K562 (cell line): Measurements from ENCODE around the gene SLC6A6. TPM values are rescaled to one million over a fixed set of nuclear protein-coding genes. Genes with fewer than 3 reads are reported as not detected.

Experiments used
- ADNP ChIP-seq: fragments of 200-800 bp; sonication (Bioruptor generic); IDR thresholded peaks from 2 replicates; pipeline ENCODE4 v1.6.1; 2016; ENCODE audit warnings: missing genetic modification characterization, missing compliant biosample characterization
- CREB1 ChIP-seq, 2 experiments: sonication (generic) in 1 of 2; formaldehyde crosslinking in 1 of 2; IDR thresholded peaks; 2 replicates each; pipeline versions ENCODE4 v1.6.1 to v1.8.0; 2012 to 2022; ENCODE audit warnings: inconsistent platforms in 1 of 2, mild to moderate bottlenecking in 1 of 2, missing genetic modification reagents in 1 of 2, moderate library complexity in 1 of 2
- CXXC5 ChIP-seq: fragments of 250-450 bp; sonication (Bioruptor Pico); IDR thresholded peaks from 2 replicates; pipeline ENCODE4 v1.8.0; 2022; ENCODE audit warnings: inconsistent platforms, mild to moderate bottlenecking, moderate library complexity
- ESRRA ChIP-seq: fragments of 450-650 bp; IDR thresholded peaks from 2 replicates; pipeline ENCODE4 v1.6.1; 2014; ENCODE audit warnings: low read depth, mild to moderate bottlenecking, moderate library complexity, borderline replicate concordance
- GABPB2 ChIP-seq: fragments of 250-450 bp; sonication (Bioruptor Pico); conservative IDR thresholded peaks from 2 replicates; pipeline ENCODE4 v1.5.1; 2021; ENCODE audit warnings: mild to moderate bottlenecking
- GTF2F1 ChIP-seq: IDR thresholded peaks from 2 replicates; pipeline ENCODE4 v1.6.1; 2011; ENCODE audit warnings: low read depth, low read length, improper control_type of control experiment
- JUNB ChIP-seq: fragments of 450-650 bp; formaldehyde crosslinking; conservative IDR thresholded peaks from 2 replicates; pipeline ENCODE4 v1.4.0; 2020; ENCODE audit warnings: mild to moderate bottlenecking
- KHSRP ChIP-seq: fragments of 450-650 bp; IDR thresholded peaks from 2 replicates; pipeline ENCODE4 v1.6.1; 2017
- MAX ChIP-seq: sonication (generic); formaldehyde crosslinking; IDR thresholded peaks from 2 replicates; pipeline ENCODE4 v1.9.0; 2022; ENCODE audit warnings: mild to moderate bottlenecking, missing genetic modification reagents
- NONO ChIP-seq, 2 experiments: fragments of 200-400 bp in 1 of 2; fragments of 450-650 bp in 1 of 2; formaldehyde crosslinking in 1 of 2; IDR thresholded peaks; 2 replicates each; pipeline ENCODE4 v1.6.1; 2017; ENCODE audit warnings: low read depth in 2 of 2, mild to moderate bottlenecking in 2 of 2, moderate library complexity in 2 of 2, low read length in 1 of 2
- PHTF2 ChIP-seq: fragments of 250-450 bp; sonication (Bioruptor Pico); IDR thresholded peaks from 2 replicates; pipeline ENCODE4 v1.5.0; 2021; ENCODE audit warnings: mild to moderate bottlenecking
- POLR2G ChIP-seq: fragments of 200-400 bp; formaldehyde crosslinking; IDR thresholded peaks from 2 replicates; pipeline ENCODE4 v1.6.1; 2017; ENCODE audit warnings: low read depth, mild to moderate bottlenecking, antibody characterized with exemption, low read length, moderate library complexity
- POLR3G ChIP-seq: IDR thresholded peaks from 2 replicates; pipeline ENCODE4 v1.6.1; 2011; ENCODE audit not compliant: insufficient read length, insufficient replicate concordance; ENCODE audit errors: extremely low read depth
- PREB ChIP-seq: sonication (generic); formaldehyde crosslinking; IDR thresholded peaks from 2 replicates; pipeline ENCODE4 v1.8.1; 2023; ENCODE audit warnings: mild to moderate bottlenecking, missing genetic modification reagents
- RBM34 ChIP-seq: fragments of 200-400 bp; formaldehyde crosslinking; IDR thresholded peaks from 2 replicates; pipeline ENCODE4 v1.6.1; 2018; ENCODE audit warnings: low read length, borderline replicate concordance; ENCODE audit not compliant: insufficient read depth
- RFX7 ChIP-seq: fragments of 250-450 bp; sonication (Bioruptor Pico); IDR thresholded peaks from 2 replicates; pipeline ENCODE4 v1.5.1; 2021; ENCODE audit warnings: mild to moderate bottlenecking
- RHOXF2B ChIP-seq: fragments of 250-450 bp; sonication (Bioruptor Pico); conservative IDR thresholded peaks from 2 replicates; pipeline ENCODE4 v1.5.1; 2021
- TAF1 ChIP-seq: IDR thresholded peaks from 2 replicates; pipeline ENCODE4 v1.6.1; 2011; ENCODE audit warnings: mild to moderate bottlenecking, low read length, moderate library complexity; ENCODE audit not compliant: insufficient read depth, control insufficient read depth, severe bottlenecking; ENCODE audit errors: extremely low read depth
- TAF7 ChIP-seq: fragments of 450-650 bp; IDR thresholded peaks from 2 replicates; pipeline ENCODE4 v1.6.1; 2016; ENCODE audit warnings: missing genetic modification characterization, missing compliant biosample characterization
- ZBTB12 ChIP-seq: fragments of 250-450 bp; sonication (Bioruptor Pico); IDR thresholded peaks from 2 replicates; pipeline ENCODE4 v1.4.0; 2020
- ZNF583 ChIP-seq: fragments of 250-450 bp; sonication (Bioruptor Pico); IDR thresholded peaks from 2 replicates; pipeline ENCODE4 v1.4.0; 2020
- ZNF75A ChIP-seq: fragments of 450-650 bp; formaldehyde crosslinking; IDR thresholded peaks from 2 replicates; pipeline ENCODE4 v1.4.0; 2020; ENCODE audit warnings: mild to moderate bottlenecking
- polyA plus RNA-seq, 8 experiments: library from polyadenylated mRNA; depleted of rRNA in 4 of 8; stranded (reverse) in 5 of 8; unstranded in 3 of 8; fragments of >200 nt; fragmentation: Nextera tagmentation in 2 of 8; fragmentation: Illumina TruSeq in 1 of 8; extraction: Ambion mirVana in 2 of 8; extraction: Trizol in 1 of 8; gene quantifications; 2 replicates each; pipeline versions ENCODE4 v1.2.1 to v1.2.3, GENCODE V29; 2011 to 2014; ENCODE audit warnings: inconsistent platforms in 1 of 8, missing spikeins in 1 of 8
- total RNA-seq, 7 experiments: library from RNA; depleted of rRNA in 6 of 7; stranded (reverse); fragments of >200 nt in 6 of 7; fragmentation: Illumina TruSeq in 2 of 7; extraction: Trizol in 2 of 7; gene quantifications; 2 replicates each; pipeline versions ENCODE4 v1.2.1 to v1.2.3, GENCODE V29; 2011 to 2021; ENCODE audit warnings: low replicate concordance in 1 of 7
- TF ChIP-seq, protein P1 (sequence below): fragments of 450-650 bp; IDR thresholded peaks from 2 replicates; pipeline ENCODE4 v1.6.1; 2016
- TF ChIP-seq, protein P2 (sequence below): sonication (generic); formaldehyde crosslinking; IDR thresholded peaks from 2 replicates; pipeline ENCODE4 v1.8.1; 2023; ENCODE audit warnings: mild to moderate bottlenecking, missing genetic modification reagents, moderate library complexity
- TF ChIP-seq, protein P3 (sequence below): fragments of 450-650 bp; IDR thresholded peaks from 2 replicates; pipeline ENCODE4 v1.6.1; 2016; ENCODE audit warnings: missing biosample characterization, missing genetic modification characterization

Gene SLC6A6
- total and polyA plus RNA-seq, 9 of the 15 experiments (the other 6 are each of a cell fraction or from before 2014, with no cell fraction given): 12.3 to 203 (median 93.2) TPM

GRCh38 chr3:14411166-14411526 lies 8.7 kb downstream of the SLC6A6 start (continued):
- TF ChIP-seq, protein P1, sequence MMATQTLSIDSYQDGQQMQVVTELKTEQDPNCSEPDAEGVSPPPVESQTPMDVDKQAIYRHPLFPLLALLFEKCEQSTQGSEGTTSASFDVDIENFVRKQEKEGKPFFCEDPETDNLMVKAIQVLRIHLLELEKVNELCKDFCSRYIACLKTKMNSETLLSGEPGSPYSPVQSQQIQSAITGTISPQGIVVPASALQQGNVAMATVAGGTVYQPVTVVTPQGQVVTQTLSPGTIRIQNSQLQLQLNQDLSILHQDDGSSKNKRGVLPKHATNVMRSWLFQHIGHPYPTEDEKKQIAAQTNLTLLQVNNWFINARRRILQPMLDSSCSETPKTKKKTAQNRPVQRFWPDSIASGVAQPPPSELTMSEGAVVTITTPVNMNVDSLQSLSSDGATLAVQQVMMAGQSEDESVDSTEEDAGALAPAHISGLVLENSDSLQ: no peak
- TF ChIP-seq PHTF2 (CRISPR knock-in tag) (no peak), ZNF583 (no peak), RBM34 (no peak), NONO (IDR thresholded peaks at IDR 0.05; ENCODE audit: low read depth in 2 of 2, low read length in 1 of 2) (no peak), PREB (CRISPR knock-in tag) (no peak), JUNB (CRISPR knock-in tag) (no peak), ZBTB12 (CRISPR knock-in tag) (no peak), POLR2G (no peak), KHSRP (no peak), TAF1 (no peak), GABPB2 (0 out of 2 replicates have a peak, but pooled peaks have one; percentile 7), ZNF75A (CRISPR knock-in tag) (no peak), MAX (CRISPR knock-in tag) (0 out of 2 replicates have a peak, but pooled peaks have one; percentile 6), TAF7 (0 out of 2 replicates have a peak, but pooled peaks have one; percentile 8), POLR3G (no peak), GTF2F1 (no peak), CREB1 (IDR thresholded peaks at IDR 0.05) (no peak), CREB1 (CRISPR knock-in tag; IDR thresholded peaks at IDR 0.05) (peak; percentile 13; the same call in 1 of the 2 replicates), RHOXF2B (CRISPR knock-in tag) (no peak), CXXC5 (no peak), ESRRA (peak; percentile 5; the same call in 1 of the 2 replicates), RFX7 (no peak), ADNP (tag) (no peak)
- TF ChIP-seq, protein P2, sequence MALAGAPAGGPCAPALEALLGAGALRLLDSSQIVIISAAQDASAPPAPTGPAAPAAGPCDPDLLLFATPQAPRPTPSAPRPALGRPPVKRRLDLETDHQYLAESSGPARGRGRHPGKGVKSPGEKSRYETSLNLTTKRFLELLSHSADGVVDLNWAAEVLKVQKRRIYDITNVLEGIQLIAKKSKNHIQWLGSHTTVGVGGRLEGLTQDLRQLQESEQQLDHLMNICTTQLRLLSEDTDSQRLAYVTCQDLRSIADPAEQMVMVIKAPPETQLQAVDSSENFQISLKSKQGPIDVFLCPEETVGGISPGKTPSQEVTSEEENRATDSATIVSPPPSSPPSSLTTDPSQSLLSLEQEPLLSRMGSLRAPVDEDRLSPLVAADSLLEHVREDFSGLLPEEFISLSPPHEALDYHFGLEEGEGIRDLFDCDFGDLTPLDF (CRISPR knock-in tag): no peak
- TF ChIP-seq, protein P3, sequence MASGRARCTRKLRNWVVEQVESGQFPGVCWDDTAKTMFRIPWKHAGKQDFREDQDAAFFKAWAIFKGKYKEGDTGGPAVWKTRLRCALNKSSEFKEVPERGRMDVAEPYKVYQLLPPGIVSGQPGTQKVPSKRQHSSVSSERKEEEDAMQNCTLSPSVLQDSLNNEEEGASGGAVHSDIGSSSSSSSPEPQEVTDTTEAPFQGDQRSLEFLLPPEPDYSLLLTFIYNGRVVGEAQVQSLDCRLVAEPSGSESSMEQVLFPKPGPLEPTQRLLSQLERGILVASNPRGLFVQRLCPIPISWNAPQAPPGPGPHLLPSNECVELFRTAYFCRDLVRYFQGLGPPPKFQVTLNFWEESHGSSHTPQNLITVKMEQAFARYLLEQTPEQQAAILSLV (tag): no peak
